Cardiac muscle cell (in vitro differentiated cells and primary cell): Measurements from ENCODE around the gene DYTN. TPM values are rescaled to one million over a fixed set of nuclear protein-coding genes. Genes with fewer than 3 reads are reported as not detected.

Source experiments
- DNase-seq, 2 donors: peaks; one replicate each; pipeline versions ENCODE4 v3.0.0 to v3.0.0-alpha.2; 2010 to 2017; ENCODE audit warnings: low read depth in 1 of 2, low spot score in 1 of 2
- H3K27ac ChIP-seq: fragments of 200-600 bp; sonication (generic); 2 replicates; pipeline ENCODE4 v1.5.1; 2016
- H3K27me3 ChIP-seq: fragments of 200-600 bp; sonication (generic); 2 replicates; pipeline ENCODE4 v1.6.0; 2016; ENCODE audit warnings: control low read depth
- H3K36me3 ChIP-seq: fragments of 200-600 bp; sonication (generic); 2 replicates; pipeline ENCODE4 v1.5.1; 2016; ENCODE audit warnings: control low read depth
- H3K4me1 ChIP-seq: fragments of 200-600 bp; sonication (generic); 2 replicates; pipeline ENCODE4 v1.8.1; 2017; ENCODE audit warnings: low read depth, mild to moderate bottlenecking, mixed run types
- H3K4me3 ChIP-seq: fragments of 200-600 bp; sonication (generic); 2 replicates; pipeline ENCODE4 v1.5.1; 2016; ENCODE audit warnings: mild to moderate bottlenecking
- H3K9me3 ChIP-seq: fragments of 200-600 bp; sonication (generic); 2 replicates; pipeline ENCODE4 v1.5.1; 2017; ENCODE audit warnings: low read depth, mild to moderate bottlenecking, control low read depth
- CTCF ChIP-seq: IDR thresholded peaks from 2 replicates; pipeline ENCODE4 v1.5.1; 2012; ENCODE audit warnings: low read depth, mild to moderate bottlenecking, low read length
- polyA plus RNA-seq: library from polyadenylated mRNA; unstranded; fragments of >200 nt; fragmentation: Nextera tagmentation; extraction: Ambion mirVana; gene quantifications from 2 replicates; pipeline ENCODE4 v1.2.1, GENCODE V29; 2016
- total RNA-seq: library from RNA; depleted of rRNA; stranded (reverse); fragments of >200 nt; gene quantifications from 2 replicates; pipeline ENCODE4 v1.2.3, GENCODE V29; 2016

Gene DYTN
- total and polyA plus RNA-seq, 2 experiments from 2014 or later = not detected

- no peak overlapping the region for H3K27ac ChIP-seq
- no peak for DNase-seq
- H3K4me1 ChIP-seq = no peaks in the 10 kb centered on the region
- no peak overlapping the region for H3K4me3 ChIP-seq
- no peaks in the 10 kb centered on the region for H3K9me3 ChIP-seq
- H3K27me3 ChIP-seq = no peaks in the 10 kb centered on the region
- no peak for TF ChIP-seq CTCF
- no peaks in the 10 kb centered on the region for H3K36me3 ChIP-seq
Observed at GRCh38 chr2:206627632-206628031, 90.6 kb downstream of the DYTN start.

- H3K36me3 ChIP-seq = no peaks in the 10 kb centered on the region
- TF ChIP-seq CTCF = no peak
- DNase-seq = no peak
Observed at GRCh38 chr2:206626108-206626507, 92.1 kb downstream of the DYTN start.

GRCh38 chr2:206619011-206619410, 99.2 kb downstream of the DYTN start:
- Histone ChIP-seq H3K27me3 (no peaks in the 10 kb centered on the region), H3K27ac (no peak overlapping the region), H3K36me3 (no peaks in the 10 kb centered on the region), H3K9me3 (no peaks in the 10 kb centered on the region), H3K4me3 (no peak overlapping the region), H3K4me1 (no peaks in the 10 kb centered on the region)
- TF ChIP-seq CTCF = no peak
- no peak for DNase-seq

More at GRCh38 chr2:206626108-206626507, 92.1 kb downstream of the DYTN start:
- no peaks in the 10 kb centered on the region for H3K27me3 ChIP-seq
- H3K27ac ChIP-seq = no peak overlapping the region
- no peaks in the 10 kb centered on the region for H3K4me1 ChIP-seq
- no peaks in the 10 kb centered on the region for H3K9me3 ChIP-seq
- no peak overlapping the region for H3K4me3 ChIP-seq

GRCh38 chr2:206616151-206616550, 102.0 kb downstream of the DYTN start:
- Histone ChIP-seq H3K4me1 (no peaks in the 10 kb centered on the region), H3K4me3 (no peak overlapping the region), H3K27ac (no peak overlapping the region), H3K9me3 (no peaks in the 10 kb centered on the region), H3K27me3 (no peaks in the 10 kb centered on the region), H3K36me3 (no peaks in the 10 kb centered on the region)
- DNase-seq = no peak
- TF ChIP-seq CTCF = no peak

GRCh38 chr2:206615417-206616089, 102.6 kb downstream of the DYTN start:
- TF ChIP-seq CTCF = no peak
- Histone ChIP-seq H3K36me3 (no peaks in the 10 kb centered on the region), H3K4me3 (no peak overlapping the region)

GRCh38 chr2:206614811-206615210, 103.4 kb downstream of the DYTN start:
- peak in 1 of 2 donors; percentile 4 for DNase-seq
- no peak for TF ChIP-seq CTCF

More at GRCh38 chr2:206615417-206616089, 102.6 kb downstream of the DYTN start:
- Histone ChIP-seq H3K27me3 (no peaks in the 10 kb centered on the region), H3K9me3 (no peaks in the 10 kb centered on the region), H3K27ac (no peak overlapping the region), H3K4me1 (no peaks in the 10 kb centered on the region)
- DNase-seq = no peak

More at GRCh38 chr2:206614811-206615210, 103.4 kb downstream of the DYTN start:
- no peaks in the 10 kb centered on the region for H3K4me1 ChIP-seq
- no peak overlapping the region for H3K27ac ChIP-seq
- H3K4me3 ChIP-seq = no peak overlapping the region
- no peaks in the 10 kb centered on the region for H3K9me3 ChIP-seq
- no peaks in the 10 kb centered on the region for H3K27me3 ChIP-seq
- no peaks in the 10 kb centered on the region for H3K36me3 ChIP-seq
